Ascending aorta (tissue), 2 donors: ENCODE results near the gene SLC44A1. TPM values are rescaled to one million over a fixed set of nuclear protein-coding genes. Genes with fewer than 3 reads are reported as not detected.

Experiments used
- DNase-seq, 2 donors: peaks; one replicate each; pipeline ENCODE4 v3.0.0-alpha.2; 2019; ENCODE audit warnings: low spot score in 2 of 2
- H3K27ac ChIP-seq, 2 donors: fragments of 200-600 bp; sonication (generic); one replicate each; pipeline ENCODE4 v1.5.1; 2016 to 2017; ENCODE audit warnings: mild to moderate bottlenecking in 1 of 2
- H3K27me3 ChIP-seq: fragments of 200-600 bp; sonication (generic); one replicate; pipeline ENCODE4 v1.5.1; 2017
- H3K36me3 ChIP-seq, 2 donors: fragments of 200-600 bp; sonication (generic); one replicate each; pipeline ENCODE4 v1.5.1; 2016
- H3K4me1 ChIP-seq, 2 donors: fragments of 200-600 bp; sonication (generic); one replicate each; pipeline ENCODE4 v1.5.1; 2016 to 2017; ENCODE audit warnings: mild to moderate bottlenecking in 1 of 2
- H3K4me3 ChIP-seq, 2 donors: fragments of 200-600 bp; sonication (generic); one replicate each; pipeline ENCODE4 v1.5.1; 2016 to 2017; ENCODE audit warnings: mild to moderate bottlenecking in 1 of 2
- H3K9me3 ChIP-seq, 2 donors: fragments of 200-600 bp; sonication (generic); one replicate each; pipeline ENCODE4 v1.5.1; 2016
- CTCF ChIP-seq, 3 experiments: fragments of 200-600 bp in 2 of 3; fragments of 450-650 bp in 1 of 3; sonication (generic) in 2 of 3; IDR thresholded peaks; one replicate each; pipeline ENCODE4 v1.5.1; 2016 to 2019; ENCODE audit warnings: antibody characterized with exemption in 3 of 3, mild to moderate bottlenecking in 1 of 3, moderate library complexity in 1 of 3
- intact Hi-C: fragments of 100-400 bp; cut with DNase I; formaldehyde crosslinking; loops from one replicate; pipeline ENCODE4 v1.15.1; 2023
- total RNA-seq: library from RNA; depleted of rRNA; stranded (reverse); fragments of >200 nt; gene quantifications from one replicate; pipeline ENCODE4 v1.1.0, GENCODE V29; 2016

Gene SLC44A1
- total RNA-seq, 1 donor from 2014 or later = 26.5 TPM

- no peaks in the 10 kb centered on the region for H3K27me3 ChIP-seq
- no peak overlapping the region for H3K4me3 ChIP-seq
Measured at GRCh38 chr9:105307591-105308130, 63.2 kb downstream of the SLC44A1 start.

GRCh38 chr9:105308461-105309341 lies 64.2 kb downstream of the SLC44A1 start:
- no peak for TF ChIP-seq CTCF (IDR thresholded peaks at IDR 0.05)
- no peaks in the 10 kb centered on the region for H3K4me1 ChIP-seq
- intact Hi-C loops = no loop called here
- H3K4me3 ChIP-seq = no peak overlapping the region
- H3K27ac ChIP-seq = no peak overlapping the region
- H3K36me3 ChIP-seq = peaks cover 0 to 1% of the 10 kb centered on the region in 2 donors
- no peaks in the 10 kb centered on the region for H3K9me3 ChIP-seq
- no peak for DNase-seq
- no peaks in the 10 kb centered on the region for H3K27me3 ChIP-seq

More at GRCh38 chr9:105307591-105308130, 63.2 kb downstream of the SLC44A1 start:
- Histone ChIP-seq H3K4me1 (no peaks in the 10 kb centered on the region), H3K27ac (no peak overlapping the region), H3K36me3 (peaks cover 0 to 7% of the 10 kb centered on the region in 2 donors), H3K9me3 (no peaks in the 10 kb centered on the region)
- no peak for TF ChIP-seq CTCF (IDR thresholded peaks at IDR 0.05)
- no peak for DNase-seq
- intact Hi-C loops = no loop called here

GRCh38 chr9:105309531-105309931 lies 65.1 kb downstream of the SLC44A1 start:
- H3K9me3 ChIP-seq = no peaks in the 10 kb centered on the region
- H3K36me3 ChIP-seq = no peaks in the 10 kb centered on the region
- intact Hi-C loops = no loop called here
- no peak for TF ChIP-seq CTCF (IDR thresholded peaks at IDR 0.05)
- no peak overlapping the region for H3K4me3 ChIP-seq
- no peaks in the 10 kb centered on the region for H3K4me1 ChIP-seq
- H3K27ac ChIP-seq = no peak overlapping the region
- no peaks in the 10 kb centered on the region for H3K27me3 ChIP-seq
- DNase-seq = no peak

- intact Hi-C loops = no loop called here
Measured at GRCh38 chr9:105311306-105311705, 66.9 kb downstream of the SLC44A1 start.

GRCh38 chr9:105313238-105313637 lies 68.8 kb downstream of the SLC44A1 start:
- no peaks in the 10 kb centered on the region for H3K27me3 ChIP-seq
- intact Hi-C loops = no loop called here
- no peak overlapping the region for H3K27ac ChIP-seq

More at GRCh38 chr9:105311306-105311705, 66.9 kb downstream of the SLC44A1 start:
- Histone ChIP-seq H3K4me1 (no peaks in the 10 kb centered on the region), H3K27ac (no peak overlapping the region), H3K4me3 (no peak overlapping the region), H3K9me3 (no peaks in the 10 kb centered on the region), H3K27me3 (no peaks in the 10 kb centered on the region), H3K36me3 (no peaks in the 10 kb centered on the region)
- DNase-seq = no peak
- no peak for TF ChIP-seq CTCF (IDR thresholded peaks at IDR 0.05)

More at GRCh38 chr9:105313238-105313637, 68.8 kb downstream of the SLC44A1 start:
- H3K4me3 ChIP-seq = no peak overlapping the region
- H3K9me3 ChIP-seq = no peaks in the 10 kb centered on the region
- no peaks in the 10 kb centered on the region for H3K4me1 ChIP-seq
- H3K36me3 ChIP-seq = no peaks in the 10 kb centered on the region
- TF ChIP-seq CTCF (IDR thresholded peaks at IDR 0.05) = no peak
- DNase-seq = no peak
